ENCODE results near the gene EYS.
A peak's percentile ranks its signal among the peaks of the same experiment; 100 is the strongest.
"Not testable (repeated sequence)": the region's sequence is repeated elsewhere in the genome, so short reads cannot be mapped to it uniquely, and the experiment has no call there.

Gene EYS

DNA sequence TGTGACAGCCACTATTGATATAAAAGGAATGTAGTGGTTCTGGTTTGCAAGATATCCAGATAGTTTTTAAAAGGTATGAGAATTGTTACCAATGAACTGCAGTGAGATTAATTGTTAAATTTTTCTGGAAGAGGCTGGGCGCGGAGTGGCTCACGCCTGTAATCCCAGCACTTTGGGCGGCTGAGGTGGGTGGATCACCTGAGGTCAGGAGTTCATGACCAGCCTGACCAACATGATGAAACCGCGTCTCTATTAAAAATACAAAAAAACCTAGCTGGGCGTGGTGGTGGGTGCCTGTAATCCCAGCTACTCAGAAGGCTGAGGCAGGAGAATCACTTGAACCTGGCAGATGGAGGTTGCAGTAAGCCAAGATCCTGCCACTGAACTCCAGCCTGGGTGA, 1906.6 kb downstream of the EYS start:
- not testable (repeated sequence) for FAIRE-seq

DNA sequence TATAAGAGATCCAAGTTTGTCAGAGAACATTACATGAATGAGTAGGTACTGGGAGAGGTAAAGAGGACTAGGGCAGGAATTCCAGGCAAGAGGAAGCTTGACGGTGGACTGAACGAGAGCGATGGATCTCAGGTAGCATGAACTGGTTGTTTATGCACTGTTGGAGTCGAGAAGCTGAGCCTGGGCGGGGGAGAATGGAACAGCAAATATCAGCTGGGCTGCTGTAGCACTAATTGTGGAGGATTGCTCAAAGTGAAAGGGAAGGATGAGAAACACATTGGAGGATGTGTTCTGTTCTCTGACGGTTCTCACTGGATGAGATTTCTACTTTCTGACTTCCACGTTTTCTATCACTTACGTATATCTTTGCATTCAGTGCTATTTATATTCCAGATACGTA, 1907.2 kb downstream of the EYS start:
- FAIRE-seq, result no peak

DNA sequence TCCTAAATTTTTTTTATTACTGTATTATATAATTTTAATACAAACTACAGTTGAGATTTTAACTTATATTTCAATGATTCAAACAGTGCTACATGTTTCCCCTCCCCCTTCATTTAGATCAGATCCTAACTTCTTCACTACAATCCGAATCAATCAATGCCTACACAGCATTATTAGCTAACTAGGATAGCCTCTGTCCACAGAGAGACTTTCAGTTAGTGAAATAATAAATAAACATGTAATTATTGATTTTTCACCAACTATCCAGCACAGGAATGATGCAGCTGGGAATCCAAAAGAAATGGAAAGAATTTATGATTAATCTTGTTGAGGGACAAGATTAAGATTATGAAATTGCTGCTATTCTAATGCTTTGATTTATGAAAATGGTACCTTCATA, 1907.7 kb downstream of the EYS start:
- no peak for FAIRE-seq

DNA sequence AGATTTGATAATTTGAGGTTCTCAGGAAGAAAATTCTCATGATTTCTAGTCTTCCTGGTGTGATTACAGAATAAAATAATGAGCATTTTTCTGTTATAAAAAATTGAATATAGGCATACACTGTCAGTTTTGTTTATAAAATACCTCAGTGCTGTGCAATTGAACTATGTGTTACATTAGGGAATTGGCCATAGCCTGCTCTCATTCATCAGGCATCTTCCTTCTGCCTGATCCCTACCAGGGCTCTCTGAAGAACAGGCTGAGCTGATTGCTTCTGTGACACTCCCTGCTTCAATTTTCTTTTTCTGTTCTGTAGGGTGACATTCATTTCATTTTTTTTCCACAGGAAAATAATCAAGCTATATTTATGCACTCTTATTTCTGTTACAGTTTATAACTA, 1908.6 kb downstream of the EYS start:
- no peak for FAIRE-seq

DNA sequence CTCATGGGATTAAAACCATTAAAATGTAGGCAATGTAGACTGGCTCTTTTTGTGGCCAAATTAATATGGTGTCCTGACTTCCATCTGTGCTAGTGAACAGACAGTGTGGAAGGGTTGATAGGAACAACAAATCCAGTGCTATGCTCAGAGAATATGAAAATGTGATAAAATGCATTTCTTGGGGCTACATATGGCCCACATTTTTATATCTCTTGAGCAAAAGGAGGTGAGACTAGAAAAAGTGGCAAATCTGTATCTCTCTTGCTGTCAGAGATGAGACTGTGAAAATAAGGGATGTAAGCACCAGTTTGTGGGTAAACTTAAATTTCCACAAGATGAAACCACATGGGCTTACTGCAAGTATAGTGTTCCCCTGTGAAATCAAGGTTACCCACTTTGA, 1909.3 kb downstream of the EYS start:
- no peak for FAIRE-seq

- FAIRE-seq, result no peak
Observed at GRCh38 chr6:63795826-63796225, 1911.2 kb downstream of the EYS start.

GRCh38 chr6:63795006-63795405, 1912.0 kb downstream of the EYS start:
- no peak for FAIRE-seq

- no peak for FAIRE-seq
Observed at GRCh38 chr6:63793465-63794137, 1913.4 kb downstream of the EYS start.

DNA sequence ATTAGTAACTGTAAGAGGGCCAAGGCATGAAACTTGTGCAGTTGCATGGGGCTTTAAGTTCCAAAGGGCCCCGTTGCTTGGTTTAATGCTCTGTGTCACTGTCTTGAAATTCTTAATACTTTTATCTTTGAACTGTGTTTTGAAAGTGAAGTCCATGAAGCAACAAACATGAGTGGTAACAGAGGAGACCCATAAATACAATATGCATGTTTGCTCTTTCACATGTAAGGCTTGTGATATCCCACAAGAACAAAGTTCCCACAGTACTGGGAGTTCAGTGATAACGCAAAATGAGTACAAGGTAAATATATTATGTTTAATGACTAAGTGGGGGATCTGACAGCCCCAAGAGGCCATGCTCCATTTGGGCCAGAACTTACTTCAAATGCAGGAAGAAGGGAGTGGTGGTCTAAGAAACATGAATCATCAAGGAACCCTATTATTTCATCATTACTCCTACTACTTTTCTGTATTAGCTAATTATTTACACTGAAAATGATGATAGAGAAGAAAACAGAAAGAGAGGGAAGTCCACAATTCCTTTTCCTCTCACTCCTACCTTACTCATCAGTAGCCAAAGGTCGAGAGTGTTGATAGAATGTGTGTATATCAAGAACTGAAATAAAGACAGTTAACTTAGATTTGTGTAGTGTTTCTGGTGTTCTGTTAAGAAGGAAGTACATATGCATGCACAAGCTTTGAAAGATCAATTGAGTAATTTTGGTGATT, 1914.1 kb downstream of the EYS start:
- no peak for FAIRE-seq

DNA sequence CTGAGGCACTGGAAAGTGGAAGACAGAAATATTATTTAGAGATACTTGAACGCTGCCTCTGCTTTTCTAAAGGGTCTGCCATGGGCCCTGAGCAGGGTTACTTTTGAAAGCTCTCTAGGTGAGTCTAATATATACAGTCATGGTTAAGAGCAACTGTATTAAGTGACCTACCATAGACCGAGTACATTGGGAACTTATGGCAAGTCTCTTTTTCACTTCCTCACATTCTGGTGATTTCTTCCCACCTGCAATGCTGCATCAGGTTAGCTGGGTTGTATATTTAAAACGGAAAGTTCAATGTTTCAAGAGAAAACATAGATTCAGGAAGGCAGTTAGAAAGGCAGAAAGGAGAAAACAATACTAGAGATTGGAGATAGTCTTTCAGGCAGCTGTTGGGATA, 1916.7 kb downstream of the EYS start:
- FAIRE-seq, result no peak

- no peak for FAIRE-seq
Observed at GRCh38 chr6:63789699-63790098, 1917.3 kb downstream of the EYS start.

DNA sequence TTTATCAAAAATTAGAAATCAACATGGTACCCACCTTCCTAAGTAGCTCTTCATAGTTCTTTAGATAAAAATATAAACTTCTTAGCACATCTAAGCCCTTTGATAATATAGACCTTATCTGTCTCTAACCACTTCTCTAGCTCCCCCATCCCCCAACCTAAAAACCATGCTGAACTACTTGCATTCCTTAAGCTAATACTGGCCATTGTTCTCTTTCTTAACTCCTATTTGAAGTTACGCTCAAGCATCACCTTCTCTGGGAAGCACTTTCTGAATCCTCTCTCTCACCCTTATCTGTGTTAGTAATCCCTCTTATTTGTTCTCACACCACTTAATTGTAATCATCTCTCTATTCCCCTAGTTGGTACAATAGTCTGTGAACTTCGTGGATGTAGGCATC, 1918.5 kb downstream of the EYS start:
- no peak for FAIRE-seq

- FAIRE-seq, result no peak
Observed at GRCh38 chr6:63787021-63787420, 1920.0 kb downstream of the EYS start.

GRCh38 chr6:63785006-63785405, 1922.0 kb downstream of the EYS start:
- no peak for FAIRE-seq

GRCh38 chr6:63783096-63783495, 1923.9 kb downstream of the EYS start:
- no peak for FAIRE-seq

DNA sequence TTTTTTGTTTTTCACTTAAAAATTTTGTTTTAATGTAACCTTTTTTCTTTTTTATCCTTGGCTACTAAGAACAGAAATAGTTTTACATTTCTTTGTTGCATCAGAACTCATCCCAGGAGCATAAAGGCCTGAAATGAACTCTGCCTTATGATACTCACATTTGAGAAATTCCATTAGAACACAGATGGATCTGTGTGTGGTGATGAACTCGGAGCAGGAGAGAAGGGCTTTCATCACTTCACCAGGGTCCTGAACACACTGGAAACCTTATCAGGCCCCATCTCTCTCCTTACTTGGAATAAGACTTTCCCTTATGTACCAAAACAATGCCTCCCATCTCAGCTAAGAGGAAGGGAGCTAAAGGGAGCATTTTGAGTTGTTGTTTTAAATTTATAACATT, 1932.1 kb downstream of the EYS start:
- FAIRE-seq, result peak; percentile 53

DNA sequence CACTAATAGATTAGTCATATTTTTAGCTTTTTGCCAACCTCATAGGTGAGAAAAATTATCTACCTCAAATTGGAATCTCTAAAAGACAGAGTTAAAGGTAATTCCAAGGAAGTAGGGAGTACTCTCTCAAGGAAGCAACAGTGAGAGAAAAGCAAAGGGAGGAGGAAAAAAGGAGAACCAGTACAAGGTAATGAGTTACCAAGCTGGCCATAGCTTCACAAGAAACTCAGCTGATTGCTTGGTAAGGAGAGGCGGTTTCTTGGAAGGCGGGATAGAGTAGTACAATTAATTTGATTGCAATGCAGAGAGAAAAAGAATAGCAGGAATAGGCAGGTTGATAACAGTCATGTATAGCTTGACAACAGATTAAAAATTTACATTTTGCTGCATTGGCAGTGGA, 1933.8 kb downstream of the EYS start:
- FAIRE-seq, result no peak

- no peak for FAIRE-seq
Observed at GRCh38 chr6:63765828-63766227, 1941.2 kb downstream of the EYS start.

- FAIRE-seq, result peak; percentile 97
Observed at GRCh38 chr6:63764318-63764916, 1942.6 kb downstream of the EYS start.

DNA sequence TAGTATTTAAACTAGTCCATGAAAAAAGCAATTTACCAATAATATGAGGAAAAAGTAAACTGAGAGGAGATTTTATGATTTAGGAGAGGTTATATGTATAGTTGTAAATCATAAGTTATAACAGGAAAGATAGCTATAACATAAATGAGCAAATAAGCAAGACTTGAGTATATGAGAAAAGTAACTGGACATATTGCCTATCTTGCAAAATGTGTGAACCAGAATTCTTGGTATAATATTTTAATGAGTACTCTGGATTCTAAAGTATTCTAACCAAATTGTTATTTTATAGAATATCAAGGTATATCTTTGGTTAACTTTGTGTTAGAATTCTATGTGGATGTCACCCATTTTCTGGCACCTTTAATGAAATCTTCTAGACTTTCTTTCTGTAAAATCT, 1946.8 kb downstream of the EYS start:
- FAIRE-seq, result no peak

DNA sequence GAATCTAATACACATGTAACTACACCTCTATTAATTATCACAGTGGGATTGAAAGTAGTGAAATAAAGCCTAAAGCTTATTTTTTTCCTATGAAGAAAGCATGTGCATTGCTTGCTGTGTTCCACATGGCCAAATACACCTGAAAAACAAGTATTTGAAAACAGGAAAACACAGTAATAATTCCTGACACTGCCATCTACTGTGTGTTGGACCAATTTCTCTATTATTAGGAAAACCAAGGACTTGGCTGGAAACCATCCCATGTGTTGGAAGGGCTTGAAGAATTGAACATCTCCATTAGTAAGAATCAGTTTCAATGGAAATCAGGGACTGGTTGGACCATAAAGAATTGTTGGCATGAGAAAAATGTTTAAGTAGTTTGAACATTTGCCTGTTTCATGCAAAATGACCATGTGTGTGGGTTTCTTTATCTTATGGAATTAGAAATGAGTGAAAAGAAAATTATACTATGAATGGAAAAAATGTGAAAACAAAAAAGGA, 1947.4 kb downstream of the EYS start:
- FAIRE-seq, result no peak

DNA sequence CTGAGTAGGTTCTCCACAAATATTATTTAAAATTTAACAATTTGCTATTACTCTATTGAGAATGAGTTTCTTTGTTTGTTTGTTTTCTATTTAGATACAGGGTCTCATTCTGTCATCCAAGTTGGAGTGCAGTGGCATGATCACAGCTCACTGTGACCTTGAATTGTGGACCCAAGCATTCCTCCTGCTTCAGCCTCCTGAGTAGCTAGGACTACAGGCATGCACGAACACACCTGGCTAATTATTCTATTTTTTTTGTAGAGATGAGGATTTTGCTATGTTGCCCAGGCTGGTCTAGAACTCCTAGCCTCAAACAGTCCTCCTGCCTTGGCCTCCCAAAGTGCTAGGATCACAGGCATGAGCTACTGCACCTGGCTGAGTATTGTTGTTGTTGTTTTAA, 1949.2 kb downstream of the EYS start:
- FAIRE-seq, result no peak

DNA sequence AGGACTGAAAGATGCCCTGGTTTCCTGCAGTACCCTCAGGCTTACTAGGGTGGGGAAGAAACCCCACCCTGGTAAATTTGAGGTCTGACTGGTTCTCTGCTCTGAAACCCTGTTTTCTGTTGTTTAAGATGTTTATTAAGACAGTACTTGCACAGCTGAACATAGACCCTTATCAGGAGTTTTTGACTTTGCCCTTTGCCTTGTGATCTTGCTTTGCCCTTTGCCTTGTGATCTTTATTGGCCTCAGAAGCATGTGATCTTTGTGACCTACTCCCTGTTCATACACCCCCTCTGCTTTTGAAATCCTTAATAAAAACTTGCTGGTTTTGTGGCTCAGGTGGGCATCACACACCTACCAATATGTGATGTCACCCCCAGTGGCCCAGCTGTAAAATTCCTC, 1949.8 kb downstream of the EYS start:
- FAIRE-seq, result not testable (repeated sequence)

- no peak for FAIRE-seq
Observed at GRCh38 chr6:63750400-63750799, 1956.6 kb downstream of the EYS start.
